IPS DF 4.7 (cell line): ENCODE results near the gene KCNG4.
"Not testable (repeated sequence)": the region's sequence is repeated elsewhere in the genome, so short reads cannot be mapped to it uniquely, and the experiment has no call there.

Experiments used
- DNase-seq: peaks from one replicate; pipeline ENCODE4 v3.0.0-alpha.2; 2013; ENCODE audit warnings: low spot score; ENCODE audit errors: extremely low read depth

KCNG4 gene

DNA sequence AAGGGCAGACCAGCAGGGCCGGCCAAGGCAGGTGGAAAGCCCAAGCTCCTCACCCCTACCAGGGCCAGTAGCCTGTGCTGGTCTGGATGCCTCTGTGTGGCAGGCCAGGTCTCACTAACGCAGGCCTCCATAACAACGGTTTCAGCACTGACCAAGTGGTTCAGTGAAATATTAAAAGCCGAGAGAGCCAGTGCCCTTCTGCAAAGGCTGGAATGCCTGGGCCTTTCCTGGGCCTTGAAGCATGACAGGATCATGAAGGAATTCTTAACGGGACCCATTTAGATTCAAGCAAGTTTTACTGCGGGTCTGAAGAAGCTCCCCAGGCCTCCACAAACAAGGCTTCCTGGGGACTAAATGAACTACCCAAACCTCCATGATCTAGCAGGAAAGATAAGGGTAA lies 32.6 kb downstream of the KCNG4 start:
- no peak for DNase-seq

GRCh38 chr16:84205976-84206691 lies 33.7 kb downstream of the KCNG4 start:
- no peak for DNase-seq

DNA sequence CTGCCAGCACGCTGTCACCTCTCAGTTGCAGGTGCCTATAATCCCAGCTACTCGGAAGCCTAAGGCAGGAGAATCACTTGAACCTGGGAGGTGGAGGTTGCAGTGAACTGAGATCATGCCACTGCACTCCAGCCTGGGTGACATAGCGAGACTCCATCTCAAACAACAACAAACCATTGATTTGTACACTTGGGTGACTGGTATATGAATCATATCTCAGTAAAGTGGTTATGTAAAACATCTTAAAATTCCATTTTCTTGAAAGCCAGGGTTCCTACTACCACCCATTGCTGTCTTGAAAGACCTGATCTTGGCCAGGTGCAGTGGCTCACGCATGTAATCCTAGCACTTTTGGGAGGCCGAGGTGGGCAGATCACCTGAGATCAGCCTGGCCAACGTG lies 34.7 kb downstream of the KCNG4 start:
- not testable (repeated sequence) for DNase-seq

DNA sequence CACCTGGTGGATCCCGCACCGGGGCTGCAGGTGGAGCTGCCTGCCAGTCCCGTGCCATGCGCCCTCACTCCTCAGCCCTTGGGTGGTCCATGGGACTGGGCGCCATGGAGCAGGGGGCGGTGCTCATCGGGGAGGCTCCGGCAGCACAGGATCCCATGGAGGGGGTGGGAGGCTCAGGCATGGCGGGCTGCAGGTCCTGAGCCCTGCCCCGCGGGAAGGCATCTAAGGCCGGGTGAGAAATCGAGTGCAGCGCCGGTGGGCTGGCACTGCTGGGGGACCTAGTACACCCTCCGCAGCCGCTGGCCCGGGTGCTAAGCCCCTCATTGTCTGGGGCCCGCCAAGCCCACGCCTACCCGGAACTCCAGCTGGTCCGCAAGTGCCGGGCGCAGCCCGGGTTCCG lies 35.3 kb downstream of the KCNG4 start:
- not testable (repeated sequence) for DNase-seq

DNA sequence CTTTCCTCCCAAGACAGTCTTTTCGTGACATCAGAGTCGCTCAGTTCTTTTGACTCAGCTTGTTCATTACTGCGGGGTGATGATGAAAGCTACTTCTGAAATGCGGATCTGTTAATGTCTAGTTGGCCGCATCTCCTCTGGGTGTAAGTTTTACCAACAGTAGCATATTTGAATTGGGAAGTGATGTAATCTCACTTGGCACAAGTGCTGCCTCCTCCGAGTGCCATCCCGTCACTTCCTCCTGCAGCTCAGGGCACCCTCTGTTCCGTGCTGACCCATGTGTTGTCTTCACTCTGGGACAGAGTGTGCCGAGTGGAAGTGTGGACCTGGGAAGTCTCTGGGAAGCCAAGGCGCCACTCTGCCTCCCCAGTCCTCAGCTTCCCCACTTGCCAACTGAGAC lies 40.0 kb downstream of the KCNG4 start:
- DNase-seq = no peak

- no peak for DNase-seq
Observed at GRCh38 chr16:84199097-84199496, 40.7 kb downstream of the KCNG4 start.

- no peak for DNase-seq
Observed at GRCh38 chr16:84198401-84198800, 41.4 kb downstream of the KCNG4 start.

DNA sequence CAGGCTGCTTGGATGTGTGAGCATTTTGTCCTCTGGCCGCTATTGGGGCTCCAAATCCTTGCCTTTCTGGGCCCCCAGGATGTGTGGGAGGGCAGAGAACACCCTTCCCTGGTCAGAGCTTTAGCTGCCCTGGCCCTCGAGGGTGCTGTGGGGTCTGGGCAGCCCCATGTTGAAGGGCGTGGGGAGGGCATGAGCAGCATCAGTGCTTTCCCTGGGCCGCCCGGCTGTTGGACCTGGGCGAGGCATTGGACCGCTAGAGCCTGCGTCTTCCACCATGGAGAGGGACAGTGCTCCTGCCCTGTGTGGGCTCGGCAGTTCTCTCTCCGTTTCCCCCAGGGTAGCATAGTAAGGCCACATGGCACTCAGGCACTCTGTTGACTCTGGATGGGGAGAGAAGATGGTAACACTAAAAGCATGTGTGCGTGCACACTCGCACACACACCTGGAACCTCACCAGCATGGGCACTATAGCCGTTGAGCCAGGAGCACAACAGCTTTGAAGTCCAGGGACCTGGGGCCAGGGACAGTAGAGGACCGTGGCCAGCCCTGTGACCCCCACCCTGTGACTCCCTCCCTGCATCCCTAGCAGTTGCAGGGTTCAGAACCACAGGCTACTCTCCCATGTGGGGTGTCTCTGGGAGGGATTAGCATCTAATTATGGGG lies 42.2 kb downstream of the KCNG4 start:
- no peak for DNase-seq

- no peak for DNase-seq
Observed at GRCh38 chr16:84196727-84197394, 43.0 kb downstream of the KCNG4 start.

DNA sequence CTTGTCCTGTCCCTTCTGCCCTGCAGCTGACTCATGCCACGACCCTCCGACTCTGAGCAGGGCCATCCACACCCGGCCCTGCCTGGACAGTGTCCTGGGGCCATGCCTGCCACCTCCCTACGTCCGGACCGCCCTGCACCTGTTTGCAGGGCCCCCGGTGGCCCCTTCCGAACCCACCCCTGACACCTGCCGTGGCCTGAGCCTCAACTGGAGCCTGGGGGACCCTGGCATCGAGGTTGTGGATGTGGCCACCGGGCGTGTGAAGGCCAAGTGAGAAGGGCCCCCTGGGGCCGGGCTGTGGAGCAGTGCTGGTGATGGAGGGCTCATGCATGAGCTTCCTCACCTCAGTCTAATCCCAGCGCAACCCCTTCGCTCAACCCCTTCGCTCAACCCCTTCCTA lies 43.7 kb downstream of the KCNG4 start:
- DNase-seq = no peak

DNA sequence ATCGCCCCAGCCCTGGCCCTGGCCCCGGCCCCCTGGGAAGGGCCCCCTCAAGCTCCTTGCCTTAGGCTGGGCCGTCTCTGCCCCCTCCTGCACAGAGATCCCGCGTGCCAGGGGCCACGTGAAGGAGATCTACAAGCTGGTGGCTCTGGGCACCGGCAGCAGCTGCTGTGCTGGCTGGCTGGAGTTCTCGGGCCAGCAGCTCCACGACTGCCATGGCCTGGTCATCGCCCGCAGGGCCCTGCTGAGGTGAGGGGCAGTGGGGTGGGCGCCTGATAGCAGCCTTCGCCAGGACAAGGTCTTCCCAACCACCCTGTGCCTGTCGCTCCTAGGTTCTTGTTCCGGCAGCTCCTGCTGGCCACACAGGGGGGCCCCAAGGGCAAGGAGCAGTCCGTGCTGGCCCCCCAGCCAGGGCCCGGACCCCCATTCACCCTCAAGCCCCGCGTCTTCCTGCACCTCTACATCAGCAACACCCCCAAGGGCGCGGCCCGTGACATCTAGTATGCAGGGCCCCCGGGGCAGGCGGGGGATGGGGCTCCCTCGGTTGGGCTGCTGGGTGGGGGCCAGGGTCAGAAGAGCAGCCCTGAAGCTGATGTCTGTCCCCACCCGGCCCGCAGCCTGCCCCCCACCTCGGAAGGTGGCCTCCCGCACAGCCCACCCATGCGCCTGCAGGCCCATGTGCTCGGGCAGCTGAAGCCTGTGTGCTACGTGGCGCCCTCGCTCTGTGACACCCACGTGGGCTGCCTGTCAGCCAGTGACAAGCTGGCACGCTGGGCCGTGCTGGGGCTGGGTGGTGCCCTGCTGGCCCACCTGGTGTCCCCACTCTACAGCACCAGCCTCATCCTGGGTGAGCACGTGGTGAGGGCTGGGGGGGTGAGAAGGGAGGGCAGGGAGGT lies 44.4 kb downstream of the KCNG4 start:
- no peak for DNase-seq

- DNase-seq = no peak
Observed at GRCh38 chr16:84194470-84195200, 45.2 kb downstream of the KCNG4 start.

GRCh38 chr16:84194018-84194417 lies 45.8 kb downstream of the KCNG4 start:
- DNase-seq = no peak

DNA sequence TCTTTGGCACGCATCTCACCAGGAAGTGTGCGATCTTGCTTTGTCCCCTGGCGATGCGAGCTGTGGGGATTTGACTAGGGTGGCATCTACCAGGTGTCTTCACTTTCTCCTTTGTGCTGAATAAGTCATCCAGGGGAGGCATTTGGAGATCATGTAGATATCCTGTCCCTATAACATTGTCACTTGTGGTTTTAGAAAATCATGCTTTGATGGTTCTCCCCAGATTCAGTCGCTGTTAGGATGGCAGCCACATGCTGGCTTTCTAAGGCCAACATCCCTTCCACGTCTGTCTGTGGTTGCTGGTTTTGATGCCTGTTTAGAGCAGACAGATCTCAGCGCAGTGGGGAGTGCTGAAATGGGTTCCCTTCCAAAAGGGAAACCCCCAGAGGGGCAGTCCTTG lies 46.3 kb downstream of the KCNG4 start:
- no peak for DNase-seq

GRCh38 chr16:84191466-84191865 lies 48.3 kb downstream of the KCNG4 start:
- no peak for DNase-seq

DNA sequence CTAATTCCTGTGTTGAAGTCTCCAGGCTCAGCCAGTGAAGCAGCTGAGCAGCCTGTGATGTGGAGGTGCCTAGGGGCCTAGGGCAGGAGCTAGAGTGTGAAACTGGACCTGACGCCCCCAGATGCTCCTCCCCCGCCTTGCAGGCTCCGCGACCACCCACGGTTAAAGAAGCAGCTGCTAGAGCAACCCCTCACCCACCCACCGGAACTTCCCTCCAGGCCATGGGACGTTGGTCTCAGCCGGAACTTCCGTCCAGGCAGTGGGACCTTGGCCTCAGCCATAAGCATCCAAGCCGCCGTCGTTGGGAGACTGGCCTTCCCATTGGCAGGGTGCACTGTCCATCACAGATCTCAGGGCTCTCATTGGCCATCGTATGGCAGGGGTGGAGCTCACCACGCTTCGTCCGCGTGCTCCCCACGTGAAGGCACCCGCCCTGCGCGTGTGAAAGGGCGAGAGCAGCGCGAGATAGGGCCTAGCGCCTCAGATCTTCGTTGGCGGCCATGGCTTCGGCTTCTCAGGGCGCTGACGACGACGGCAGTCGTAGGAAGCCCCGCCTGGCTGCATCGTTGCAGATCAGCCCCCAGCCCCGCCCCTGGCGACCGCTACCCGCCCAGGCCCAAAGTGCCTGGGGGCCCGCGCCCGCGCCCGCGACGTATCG lies 49.0 kb downstream of the KCNG4 start, which contains the start of gene ADAD2:
TSS of gene ADAD2 (plus strand) at position 427 of the 658 bp plus-strand sequence. CDS start at position 501, 74 bp downstream.
- DNase-seq = no peak

GRCh38 chr16:84186685-84187437 lies 53.0 kb downstream of the KCNG4 start, which contains the start of gene TAF1C:
TSS of gene TAF1C (minus strand) at chr16:84187057. CDS start at chr16:84184988, 2,069 bp downstream.
- peak; percentile 60 for DNase-seq

DNA sequence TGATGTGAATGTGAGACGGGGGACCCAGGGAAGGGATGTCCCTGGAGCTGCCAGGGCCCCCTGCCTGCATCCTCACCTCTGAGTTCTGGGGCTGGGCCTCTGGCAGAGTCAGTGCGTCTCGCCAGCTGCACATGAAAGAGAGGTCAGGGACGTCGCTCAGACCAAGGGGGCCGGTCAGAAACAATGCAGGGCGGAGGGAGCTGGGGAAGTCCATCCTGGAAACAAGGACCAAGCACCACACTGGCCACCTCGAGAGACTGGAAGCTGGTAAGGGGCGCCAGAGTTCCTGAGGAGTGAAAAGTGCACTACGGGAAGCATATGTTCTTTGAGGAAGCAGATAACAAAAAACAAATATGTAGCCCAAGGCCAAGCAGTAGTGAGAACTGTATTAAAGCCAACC lies 55.0 kb downstream of the KCNG4 start:
- DNase-seq = no peak

DNA sequence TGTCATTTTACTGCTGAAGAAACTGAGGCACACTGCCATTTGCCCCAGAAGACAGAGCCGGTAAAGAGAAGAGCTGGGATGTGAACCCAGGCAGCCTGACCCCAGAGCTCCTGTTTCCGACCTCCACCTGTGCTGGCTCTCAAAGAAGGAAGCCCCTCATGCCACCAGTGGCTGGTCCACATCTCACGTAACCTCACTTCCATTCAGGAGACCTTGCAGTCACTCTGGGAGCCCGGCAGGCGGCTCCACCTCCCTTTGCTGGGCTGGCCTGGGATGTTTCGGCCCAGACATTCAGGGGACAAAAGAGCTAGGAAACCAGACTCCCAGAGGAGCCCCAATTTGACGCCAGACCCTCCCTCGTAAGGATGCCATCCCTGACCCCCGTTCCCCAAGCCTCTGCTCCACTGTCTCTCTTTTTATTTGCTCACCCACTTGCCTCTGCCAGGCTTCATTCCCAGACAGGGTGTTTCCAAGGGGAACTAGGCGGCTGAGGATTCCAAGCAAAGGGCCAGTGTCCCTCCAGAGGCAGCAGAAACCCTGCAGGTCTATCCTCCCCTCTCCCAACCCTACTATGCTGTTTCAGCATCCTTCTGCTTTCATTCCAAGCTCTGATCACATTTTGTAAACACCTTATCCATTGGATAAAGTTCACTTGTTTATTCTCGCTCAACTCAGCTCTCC lies 55.8 kb downstream of the KCNG4 start:
- no peak for DNase-seq
